ENCODE data around the gene BICDL1. TPM values are rescaled to one million over a fixed set of nuclear protein-coding genes. Genes with fewer than 3 reads are reported as not detected.

Gene BICDL1
- total RNA-seq, 4 donors from 2014 or later = 127 to 207 (median 129) TPM

DNA sequence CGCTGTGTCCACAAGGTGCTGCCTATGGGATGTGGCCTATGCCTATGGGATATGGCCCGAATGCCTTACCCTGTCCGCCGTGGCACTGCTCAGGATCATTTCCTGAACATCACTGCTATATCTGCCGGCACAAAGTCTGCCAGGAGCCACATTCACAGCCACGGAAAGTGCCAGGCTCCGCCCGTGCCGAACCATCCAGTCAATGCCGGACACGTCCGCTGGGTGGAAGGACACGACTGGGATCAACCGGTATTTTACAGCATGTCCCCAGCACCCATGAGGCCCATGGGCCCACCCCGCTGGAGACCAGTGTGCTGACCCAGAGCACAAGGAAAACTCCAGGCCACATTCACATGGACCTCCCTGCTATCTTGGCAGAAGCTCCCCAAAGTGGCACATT lies 142.1 kb downstream of the BICDL1 start:
- Histone ChIP-seq H3K27me3 (no peaks in the 10 kb centered on the region), H3K4me1 (no peaks in the 10 kb centered on the region), H3K27ac (no peak overlapping the region), H3K36me3 (peaks cover 100% of the 10 kb centered on the region), H3K4me3 (no peak overlapping the region), H3K9me3 (no peaks in the 10 kb centered on the region)
- WGBS = 100% methylated on average over 5 of the region's 15 CpGs
- DNase-seq (ENCODE audit: low spot score in 2 of 2) = no peak
- TF ChIP-seq, protein P1, sequence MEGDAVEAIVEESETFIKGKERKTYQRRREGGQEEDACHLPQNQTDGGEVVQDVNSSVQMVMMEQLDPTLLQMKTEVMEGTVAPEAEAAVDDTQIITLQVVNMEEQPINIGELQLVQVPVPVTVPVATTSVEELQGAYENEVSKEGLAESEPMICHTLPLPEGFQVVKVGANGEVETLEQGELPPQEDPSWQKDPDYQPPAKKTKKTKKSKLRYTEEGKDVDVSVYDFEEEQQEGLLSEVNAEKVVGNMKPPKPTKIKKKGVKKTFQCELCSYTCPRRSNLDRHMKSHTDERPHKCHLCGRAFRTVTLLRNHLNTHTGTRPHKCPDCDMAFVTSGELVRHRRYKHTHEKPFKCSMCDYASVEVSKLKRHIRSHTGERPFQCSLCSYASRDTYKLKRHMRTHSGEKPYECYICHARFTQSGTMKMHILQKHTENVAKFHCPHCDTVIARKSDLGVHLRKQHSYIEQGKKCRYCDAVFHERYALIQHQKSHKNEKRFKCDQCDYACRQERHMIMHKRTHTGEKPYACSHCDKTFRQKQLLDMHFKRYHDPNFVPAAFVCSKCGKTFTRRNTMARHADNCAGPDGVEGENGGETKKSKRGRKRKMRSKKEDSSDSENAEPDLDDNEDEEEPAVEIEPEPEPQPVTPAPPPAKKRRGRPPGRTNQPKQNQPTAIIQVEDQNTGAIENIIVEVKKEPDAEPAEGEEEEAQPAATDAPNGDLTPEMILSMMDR (IDR thresholded peaks at IDR 0.05) = no peak
- TF ChIP-seq EP300 (IDR thresholded peaks at IDR 0.05) = no peak
- TF ChIP-seq POLR2AphosphoS5 (IDR thresholded peaks at IDR 0.05) = no peak
- no peak for TF ChIP-seq POLR2A (IDR thresholded peaks at IDR 0.05)

DNA sequence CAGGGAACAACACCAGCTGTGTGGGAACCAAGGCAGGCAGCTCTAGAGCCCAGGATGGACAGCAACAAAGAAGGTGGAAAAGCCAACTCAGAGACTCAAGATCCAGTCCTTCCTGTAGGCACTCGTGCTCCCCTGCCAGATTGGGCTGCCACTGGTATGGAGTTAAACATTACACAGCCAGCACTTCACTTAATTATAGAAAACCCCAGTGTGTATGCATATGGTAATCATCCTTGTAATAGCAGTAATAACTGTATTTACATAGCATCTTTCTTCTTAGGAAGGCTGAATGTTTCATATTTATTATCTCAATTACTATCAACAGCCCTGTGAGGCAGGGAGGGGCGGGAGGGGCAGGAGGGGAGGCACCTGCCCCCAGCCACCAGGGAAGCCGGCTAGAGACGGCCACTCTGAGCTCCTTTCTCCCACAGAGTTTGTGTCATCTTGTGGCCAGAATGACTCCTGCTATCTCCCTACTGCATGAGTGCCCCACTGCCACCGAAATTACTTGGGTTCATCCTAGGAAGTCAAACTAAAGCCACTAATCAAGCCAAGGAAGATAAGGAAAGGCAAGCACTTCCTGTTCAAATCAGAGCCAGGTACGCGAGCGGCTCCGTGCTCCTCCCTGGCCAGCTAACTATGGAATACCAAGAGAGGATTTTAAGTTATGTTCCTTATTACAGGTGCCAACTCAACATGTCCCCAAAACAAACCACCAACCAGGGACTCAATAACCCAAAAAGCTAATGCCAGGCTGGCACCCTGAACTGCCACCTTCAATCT lies 143.2 kb downstream of the BICDL1 start:
- WGBS = 74% methylated on average over 9 of the region's 9 CpGs
- TF ChIP-seq, protein P1 (IDR thresholded peaks at IDR 0.05) = no peak
- no peak for TF ChIP-seq POLR2A (IDR thresholded peaks at IDR 0.05)
- no peak for TF ChIP-seq EP300 (IDR thresholded peaks at IDR 0.05)
- no peak for TF ChIP-seq POLR2AphosphoS5 (IDR thresholded peaks at IDR 0.05)
- H3K9me3 ChIP-seq = no peaks in the 10 kb centered on the region
- no peaks in the 10 kb centered on the region for H3K27me3 ChIP-seq
- no peak overlapping the region for H3K27ac ChIP-seq
- DNase-seq (ENCODE audit: low spot score in 2 of 2) = no peak
- peaks cover 100% of the 10 kb centered on the region for H3K36me3 ChIP-seq
- H3K4me3 ChIP-seq = no peak overlapping the region
- no peaks in the 10 kb centered on the region for H3K4me1 ChIP-seq

DNA sequence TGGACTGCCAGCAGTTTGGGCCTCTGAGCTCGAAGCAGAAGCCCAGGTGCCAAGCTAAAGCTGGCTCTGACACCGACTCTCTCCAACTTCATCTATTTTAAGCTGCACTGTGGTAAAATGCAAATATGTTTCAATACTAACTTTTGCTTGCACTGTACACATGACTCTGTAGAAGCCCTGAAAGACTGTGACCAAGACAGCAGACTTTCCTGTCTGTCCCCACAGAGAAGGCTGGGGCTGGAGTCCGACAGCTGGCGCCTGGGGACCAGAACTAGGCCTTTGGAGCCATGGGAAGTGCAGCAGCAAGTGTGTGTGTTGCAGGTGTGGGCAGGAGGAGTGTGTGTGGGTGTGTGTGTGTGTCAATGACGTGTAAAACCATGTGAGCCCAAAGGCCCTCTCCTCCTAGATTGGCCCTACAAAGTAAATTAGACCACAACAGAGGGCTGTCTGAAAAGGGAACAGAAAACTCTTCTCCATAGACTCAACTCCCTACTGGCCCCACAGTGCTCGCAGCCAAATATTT lies 143.9 kb downstream of the BICDL1 start:
- Histone ChIP-seq H3K36me3 (peaks cover 100% of the 10 kb centered on the region), H3K4me3 (no peak overlapping the region), H3K9me3 (no peaks in the 10 kb centered on the region), H3K27ac (no peak overlapping the region), H3K27me3 (no peaks in the 10 kb centered on the region), H3K4me1 (no peaks in the 10 kb centered on the region)
- no peak for DNase-seq (ENCODE audit: low spot score in 2 of 2)
- 74% methylated on average over 6 of the region's 6 CpGs for WGBS
- TF ChIP-seq EP300 (IDR thresholded peaks at IDR 0.05) = no peak
- TF ChIP-seq POLR2AphosphoS5 (IDR thresholded peaks at IDR 0.05) = no peak
- no peak for TF ChIP-seq POLR2A (IDR thresholded peaks at IDR 0.05)
- TF ChIP-seq, protein P1 (IDR thresholded peaks at IDR 0.05) = no peak

DNA sequence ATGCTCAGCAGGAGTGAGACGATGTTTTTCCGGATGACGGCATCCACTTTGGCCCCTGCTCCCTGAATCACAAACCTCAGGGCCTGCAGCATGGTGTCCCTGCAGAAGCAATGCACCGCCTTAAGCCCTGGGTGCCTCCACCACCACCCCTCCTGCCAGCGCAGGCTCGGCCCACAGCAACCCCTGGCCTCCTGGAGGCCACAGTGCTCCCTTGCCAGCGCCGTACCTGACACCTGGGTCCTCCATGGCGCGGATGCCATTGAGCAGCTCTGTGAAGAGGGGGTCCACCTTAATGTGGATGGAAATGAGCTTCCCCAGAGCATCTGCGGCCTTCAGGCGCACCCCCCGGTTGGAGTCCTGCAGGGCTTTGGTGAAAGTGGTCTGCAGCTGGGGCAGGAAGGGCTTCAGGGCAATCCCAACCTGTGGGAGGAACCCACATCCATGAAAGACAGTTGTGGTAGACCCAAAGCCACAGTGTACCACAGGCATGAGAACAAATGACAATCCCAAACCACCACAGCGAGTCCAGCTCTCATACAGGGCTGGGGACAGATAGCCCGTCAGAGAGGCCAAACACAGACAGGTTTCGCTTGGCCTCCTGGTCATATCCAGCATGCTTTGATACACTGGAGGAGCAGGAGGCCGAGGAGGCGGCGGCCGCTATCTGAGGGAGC lies 145.4 kb downstream of the BICDL1 start:
- no peak for DNase-seq (ENCODE audit: low spot score in 2 of 2)

More for the DNA sequence above, 145.4 kb downstream of the BICDL1 start:
- 97% methylated on average over 15 of the region's 20 CpGs for WGBS
- peaks cover 100% of the 10 kb centered on the region for H3K36me3 ChIP-seq
- no peak overlapping the region for H3K4me3 ChIP-seq
- H3K27me3 ChIP-seq = no peaks in the 10 kb centered on the region
- no peaks in the 10 kb centered on the region for H3K9me3 ChIP-seq
- no peaks in the 10 kb centered on the region for H3K4me1 ChIP-seq
- no peak overlapping the region for H3K27ac ChIP-seq
- TF ChIP-seq, protein P1 (IDR thresholded peaks at IDR 0.05) = no peak
- TF ChIP-seq POLR2AphosphoS5 (IDR thresholded peaks at IDR 0.05) = no peak
- TF ChIP-seq EP300 (IDR thresholded peaks at IDR 0.05) = no peak
- no peak for TF ChIP-seq POLR2A (IDR thresholded peaks at IDR 0.05)

Measured in suprapubic skin (tissue), 4 donors.